SU-DHL-6 (cell line): ENCODE measurements around the gene LCE6A.

ENCODE experiments used
- H2AFZ ChIP-seq: fragments of 200-600 bp; sonication (generic); 2 replicates; pipeline ENCODE4 v1.6.1; 2014; ENCODE audit warnings: low read depth, mild to moderate bottlenecking, moderate library complexity, mixed read lengths, antibody characterized with exemption, low read length; ENCODE audit not compliant: severe bottlenecking
- H3F3A ChIP-seq: fragments of 200-600 bp; shearing (Covaris generic); 2 replicates; pipeline ENCODE4 v1.6.0; 2016; ENCODE audit warnings: antibody characterized with exemption, mild to moderate bottlenecking; ENCODE audit not compliant: insufficient read depth
- H3K27ac ChIP-seq: fragments of 200-600 bp; sonication (generic); 2 replicates; pipeline ENCODE4 v1.5.1; 2016; ENCODE audit warnings: low read depth, mild to moderate bottlenecking, low read length, moderate library complexity, mixed read lengths
- H3K27me3 ChIP-seq: fragments of 200-600 bp; sonication (generic), shearing (Covaris generic); 2 replicates; pipeline ENCODE4 v1.6.0; 2014; ENCODE audit warnings: mild to moderate bottlenecking, low read length
- H3K36me3 ChIP-seq: fragments of 200-600 bp; sonication (generic); 2 replicates; pipeline ENCODE4 v1.6.1; 2014; ENCODE audit warnings: mild to moderate bottlenecking, low read length, mixed read lengths
- H3K4me2 ChIP-seq: fragments of 300-600, 200-600 bp; shearing (Covaris generic), sonication (generic); 2 replicates; pipeline ENCODE4 v1.6.0; 2014; ENCODE audit warnings: low read length, low read depth, mild to moderate bottlenecking; ENCODE audit not compliant: poor library complexity, severe bottlenecking
- H3K4me3 ChIP-seq: fragments of 200-600 bp; sonication (generic); 2 replicates; pipeline ENCODE4 v1.5.1; 2014; ENCODE audit warnings: antibody characterized with exemption, low read length, mild to moderate bottlenecking, mixed read lengths; ENCODE audit not compliant: insufficient read depth, poor library complexity, severe bottlenecking
- H3K79me2 ChIP-seq: fragments of 200-600 bp; sonication (generic); 2 replicates; pipeline ENCODE4 v1.6.1; 2014; ENCODE audit warnings: mild to moderate bottlenecking, low read length, moderate library complexity; ENCODE audit not compliant: insufficient read depth
- H3K9ac ChIP-seq: fragments of 200-600 bp; sonication (generic); 2 replicates; pipeline ENCODE4 v1.7.0; 2014; ENCODE audit warnings: mild to moderate bottlenecking, low read length
- H3K9me2 ChIP-seq: fragments of 200-600 bp; sonication (generic); replicated peaks from 2 replicates; pipeline ENCODE4 v1.6.1; 2014; ENCODE audit warnings: low read length; ENCODE audit not compliant: insufficient read depth
- H3K9me3 ChIP-seq: fragments of 200-600 bp; sonication (generic); 2 replicates; pipeline ENCODE4 v1.6.1; 2014; ENCODE audit warnings: low read length, mixed read lengths; ENCODE audit not compliant: insufficient read depth
- H4K20me1 ChIP-seq: fragments of 200-600 bp; sonication (generic); 2 replicates; pipeline ENCODE4 v1.6.1; 2014; ENCODE audit warnings: low read depth, mild to moderate bottlenecking, antibody characterized with exemption, low read length, moderate library complexity, mixed read lengths
- EZH2phosphoT487 ChIP-seq: fragments of 200-600 bp; sonication (generic), shearing (Covaris generic); conservative IDR thresholded peaks from 2 replicates; pipeline ENCODE4 v1.6.1; 2018; ENCODE audit warnings: mild to moderate bottlenecking, antibody characterized with exemption, low read length, moderate library complexity, mixed read lengths
- TF ChIP-seq, protein P1 (sequence below): fragments of 200-600 bp; sonication (generic); IDR thresholded peaks from one replicate; pipeline ENCODE4 v1.5.1; 2017; ENCODE audit warnings: antibody characterized with exemption, mild to moderate bottlenecking, low read length, moderate library complexity; ENCODE audit not compliant: insufficient read depth, poor library complexity, severe bottlenecking

Gene LCE6A

DNA sequence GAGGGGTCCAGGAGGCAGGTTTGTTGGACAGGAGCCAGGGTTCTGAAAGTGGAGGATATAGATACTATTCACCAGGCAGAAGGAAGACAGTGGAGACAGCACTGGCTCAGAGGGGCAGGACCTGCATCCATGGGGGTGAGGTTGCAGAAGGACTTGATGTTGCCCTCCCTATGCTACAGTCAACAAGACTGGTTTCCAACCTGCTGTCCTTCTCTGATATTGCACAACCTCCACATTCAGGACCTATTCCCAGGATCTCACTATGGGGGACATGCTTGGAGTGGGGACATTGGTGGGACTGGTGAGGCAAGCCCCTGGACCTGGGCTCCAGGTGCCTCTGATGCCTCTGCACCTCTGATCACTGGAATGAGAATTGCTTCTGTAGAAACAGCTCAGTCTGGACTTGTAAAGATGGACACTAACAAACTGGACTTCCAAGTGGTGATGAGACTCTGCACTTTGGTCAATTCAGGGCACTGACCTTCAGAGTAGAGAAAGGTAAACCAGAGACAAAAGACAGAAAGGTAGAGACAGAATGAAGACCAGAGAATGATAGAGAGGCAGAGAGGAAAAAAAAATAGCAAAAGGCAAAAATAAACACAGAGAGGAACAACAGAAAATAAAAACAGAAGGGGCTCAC is 37.0 kb downstream of the LCE6A start:
- Histone ChIP-seq H3K27me3 (no peaks in the 10 kb centered on the region), H3K27ac (no peak overlapping the region), H3F3A (no peaks in the 10 kb centered on the region), H3K9ac (no peak overlapping the region), H3K4me2 (no peak overlapping the region), H4K20me1 (no peaks in the 10 kb centered on the region), H2AFZ (no peak overlapping the region), H3K79me2 (no peaks in the 10 kb centered on the region), H3K4me3 (no peak overlapping the region), H3K9me3 (no peaks in the 10 kb centered on the region), H3K9me2 (no peaks in the 10 kb centered on the region), H3K36me3 (no peaks in the 10 kb centered on the region)
- TF ChIP-seq, protein P1, sequence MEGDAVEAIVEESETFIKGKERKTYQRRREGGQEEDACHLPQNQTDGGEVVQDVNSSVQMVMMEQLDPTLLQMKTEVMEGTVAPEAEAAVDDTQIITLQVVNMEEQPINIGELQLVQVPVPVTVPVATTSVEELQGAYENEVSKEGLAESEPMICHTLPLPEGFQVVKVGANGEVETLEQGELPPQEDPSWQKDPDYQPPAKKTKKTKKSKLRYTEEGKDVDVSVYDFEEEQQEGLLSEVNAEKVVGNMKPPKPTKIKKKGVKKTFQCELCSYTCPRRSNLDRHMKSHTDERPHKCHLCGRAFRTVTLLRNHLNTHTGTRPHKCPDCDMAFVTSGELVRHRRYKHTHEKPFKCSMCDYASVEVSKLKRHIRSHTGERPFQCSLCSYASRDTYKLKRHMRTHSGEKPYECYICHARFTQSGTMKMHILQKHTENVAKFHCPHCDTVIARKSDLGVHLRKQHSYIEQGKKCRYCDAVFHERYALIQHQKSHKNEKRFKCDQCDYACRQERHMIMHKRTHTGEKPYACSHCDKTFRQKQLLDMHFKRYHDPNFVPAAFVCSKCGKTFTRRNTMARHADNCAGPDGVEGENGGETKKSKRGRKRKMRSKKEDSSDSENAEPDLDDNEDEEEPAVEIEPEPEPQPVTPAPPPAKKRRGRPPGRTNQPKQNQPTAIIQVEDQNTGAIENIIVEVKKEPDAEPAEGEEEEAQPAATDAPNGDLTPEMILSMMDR = no peak
- no peak for TF ChIP-seq EZH2phosphoT487

DNA sequence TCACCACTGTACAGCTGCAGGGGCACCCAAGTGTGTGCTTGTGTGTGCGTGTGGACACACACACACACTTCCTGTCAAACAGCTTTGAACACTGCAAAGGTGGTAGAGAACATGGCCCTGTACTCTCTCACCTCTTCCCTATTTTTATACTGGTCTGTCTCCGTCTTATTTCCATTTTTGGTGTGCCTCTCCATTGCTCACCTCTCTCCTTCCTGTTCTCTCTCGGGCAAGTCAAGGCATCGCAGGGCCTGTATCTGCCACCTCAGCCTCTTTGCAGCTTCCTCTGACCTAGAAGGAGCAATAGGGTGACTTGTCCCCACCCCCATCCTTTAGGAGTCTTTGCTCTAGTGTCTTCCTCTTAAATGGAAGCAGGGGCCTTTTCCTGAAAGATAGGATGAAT is 37.7 kb downstream of the LCE6A start:
- H3K9me2 ChIP-seq = no peaks in the 10 kb centered on the region
- H3K27me3 ChIP-seq = no peaks in the 10 kb centered on the region
- H3K36me3 ChIP-seq = no peaks in the 10 kb centered on the region
- H3K4me3 ChIP-seq = no peak overlapping the region
- H3F3A ChIP-seq = no peaks in the 10 kb centered on the region
- no peaks in the 10 kb centered on the region for H3K79me2 ChIP-seq
- no peaks in the 10 kb centered on the region for H4K20me1 ChIP-seq
- H2AFZ ChIP-seq = no peak overlapping the region
- H3K9me3 ChIP-seq = no peaks in the 10 kb centered on the region
- TF ChIP-seq, protein P1 = no peak
- TF ChIP-seq EZH2phosphoT487 = no peak
- H3K9ac ChIP-seq = no peak overlapping the region
- no peak overlapping the region for H3K4me2 ChIP-seq
- H3K27ac ChIP-seq = no peak overlapping the region

DNA sequence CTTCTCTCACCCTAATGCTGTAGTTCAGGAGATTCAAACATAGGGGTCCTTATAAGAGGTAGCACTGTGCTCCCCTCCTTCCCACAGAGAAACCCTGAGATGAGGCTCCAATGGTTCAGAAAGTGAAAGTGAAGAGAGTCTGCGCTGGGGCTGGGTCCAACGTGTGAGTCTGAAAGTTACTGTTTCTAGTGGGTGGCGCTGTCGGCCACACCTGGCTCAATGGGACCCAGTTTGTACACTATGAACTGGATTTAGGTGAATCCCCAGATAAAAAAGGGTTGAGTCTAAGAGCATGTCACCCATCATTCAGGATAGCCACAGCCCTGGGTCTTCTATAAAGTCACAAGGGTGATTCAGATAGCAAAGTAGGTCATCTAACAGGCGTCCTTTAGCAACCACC is 38.3 kb downstream of the LCE6A start:
- no peaks in the 10 kb centered on the region for H3F3A ChIP-seq
- H3K27me3 ChIP-seq = no peaks in the 10 kb centered on the region
- H3K9me2 ChIP-seq = no peaks in the 10 kb centered on the region
- H2AFZ ChIP-seq = no peak overlapping the region
- H3K36me3 ChIP-seq = no peaks in the 10 kb centered on the region
- no peak overlapping the region for H3K4me3 ChIP-seq
- no peak overlapping the region for H3K4me2 ChIP-seq
- no peak overlapping the region for H3K27ac ChIP-seq
- H4K20me1 ChIP-seq = no peaks in the 10 kb centered on the region
- H3K79me2 ChIP-seq = no peaks in the 10 kb centered on the region
- no peak for TF ChIP-seq EZH2phosphoT487
- TF ChIP-seq, protein P1 = no peak
- H3K9ac ChIP-seq = no peak overlapping the region
- no peaks in the 10 kb centered on the region for H3K9me3 ChIP-seq
